A673 (cell line): ENCODE measurements around the gene TPH2. TPM values are rescaled to one million over a fixed set of nuclear protein-coding genes. Genes with fewer than 3 reads are reported as not detected.

Source experiments
- BruUV-seq: library from RNA; stranded (reverse); fragments of 400-500 nt; replicated peaks from 2 replicates; lab custom pipeline; 2021; lab: Mats Ljungman, UMichigan
- CTCF ChIA-PET: fragments of 300-600 bp; sonication (Branson Sonifier 250); formaldehyde crosslinking; loops from one replicate; lab custom pipeline; 2022; ENCODE audit warnings: antibody characterized with exemption; lab: Charles Lee
- POLR2A ChIA-PET: fragments of 300-600 bp; sonication (Branson Sonifier 250); formaldehyde crosslinking; loops from one replicate; lab custom pipeline; 2022; ENCODE audit warnings: antibody characterized with exemption; ENCODE audit not compliant: low non-redundant PET; lab: Charles Lee
- DNase-seq: peaks from one replicate; pipeline ENCODE4 v3.0.0-alpha.2; 2015; ENCODE audit warnings: low spot score
- H3K27ac ChIP-seq: fragments of 200-600 bp; sonication (generic); 2 replicates; pipeline ENCODE4 v1.5.1; 2016; ENCODE audit warnings: mixed run types, low read depth, mild to moderate bottlenecking, mixed read lengths, antibody characterized with exemption, low read length; ENCODE audit not compliant: poor library complexity, severe bottlenecking
- H3K27me3 ChIP-seq: fragments of 200-600 bp; sonication (generic); replicated peaks from 2 replicates; pipeline ENCODE4 v1.6.1; 2017; ENCODE audit warnings: mixed run types, low read depth, mild to moderate bottlenecking, mixed read lengths, antibody characterized with exemption, low read length; ENCODE audit not compliant: insufficient read depth, poor library complexity
- H3K36me3 ChIP-seq: fragments of 200-600 bp; sonication (generic); 2 replicates; pipeline ENCODE4 v1.6.1; 2016; ENCODE audit warnings: mixed run types, mild to moderate bottlenecking, mixed read lengths, antibody characterized with exemption, low read length; ENCODE audit not compliant: insufficient read depth, poor library complexity, severe bottlenecking
- H3K4me1 ChIP-seq: fragments of 200-600 bp; sonication (generic); 2 replicates; pipeline ENCODE4 v1.6.1; 2017; ENCODE audit warnings: mixed run types, mild to moderate bottlenecking, mixed read lengths, antibody characterized with exemption, low read length; ENCODE audit not compliant: insufficient read depth, poor library complexity, severe bottlenecking
- H3K4me3 ChIP-seq: fragments of 200-600 bp; sonication (generic); 2 replicates; pipeline ENCODE4 v1.5.1; 2016; ENCODE audit warnings: low read depth, mixed run types, mild to moderate bottlenecking, mixed read lengths, low read length; ENCODE audit not compliant: poor library complexity, severe bottlenecking
- H3K9me3 ChIP-seq: fragments of 200-600 bp; sonication (generic); 2 replicates; pipeline ENCODE4 v1.6.1; 2016; ENCODE audit warnings: mixed run types, low read depth, mild to moderate bottlenecking, mixed read lengths, antibody characterized with exemption, low read length; ENCODE audit not compliant: poor library complexity, severe bottlenecking
- CTCF ChIP-seq: fragments of 300-800, 200-600 bp; sonication (generic); conservative IDR thresholded peaks from 2 replicates; pipeline ENCODE4 v1.5.1; 2017; ENCODE audit warnings: low read depth, mild to moderate bottlenecking, antibody characterized with exemption, low read length, moderate library complexity, mixed read lengths
- EZH2 ChIP-seq: fragments of 200-600 bp; sonication (generic); IDR thresholded peaks from 2 replicates; pipeline ENCODE4 v1.6.1; 2017; ENCODE audit warnings: borderline replicate concordance, low read depth, mild to moderate bottlenecking, mixed read lengths, antibody characterized with exemption, low read length; ENCODE audit not compliant: poor library complexity, severe bottlenecking
- intact Hi-C: fragments of 100-400 bp; cut with micrococcal nuclease; formaldehyde crosslinking; loops from one replicate; pipeline ENCODE4 v1.10.0; 2022; ENCODE audit not compliant: unreplicated experiment
- total RNA-seq: library from RNA; stranded (reverse); gene quantifications from 2 replicates; pipeline ENCODE4 v1.2.3, GENCODE V29; 2021

TPH2 gene
- total RNA-seq, 1 experiment from 2014 or later, result 0.82 TPM

GRCh38 chr12:72037006-72037795 is 98.6 kb downstream of the TPH2 start:
- Histone ChIP-seq H3K36me3 (no peaks in the 10 kb centered on the region), H3K9me3 (peaks cover 9% of the 10 kb centered on the region), H3K27ac (no peak overlapping the region), H3K4me3 (no peak overlapping the region), H3K4me1 (peaks cover 4% of the 10 kb centered on the region), H3K27me3 (no peaks in the 10 kb centered on the region)
- ChIA-PET POLR2A (no interaction called here), CTCF (no interaction called here)
- intact Hi-C loops, result no loop called here
- DNase-seq, result no peak
- no TSS peak for BruUV-seq
- no peak for TF ChIP-seq CTCF
- no peak for TF ChIP-seq EZH2

GRCh38 chr12:72041811-72042210 is 103.2 kb downstream of the TPH2 start:
- intact Hi-C loops, result no loop called here

GRCh38 chr12:72053604-72054003 is 115.0 kb downstream of the TPH2 start:
- Histone ChIP-seq H3K27me3 (no peaks in the 10 kb centered on the region), H3K4me1 (no peaks in the 10 kb centered on the region), H3K4me3 (no peak overlapping the region), H3K36me3 (no peaks in the 10 kb centered on the region), H3K27ac (no peak overlapping the region), H3K9me3 (no peaks in the 10 kb centered on the region)
- intact Hi-C loops, result no loop called here
- TF ChIP-seq CTCF (no peak), EZH2 (no peak)
- CTCF ChIA-PET, result no interaction called here
- no TSS peak for BruUV-seq
- POLR2A ChIA-PET, result interaction anchor here (0.6 kb wide), 1 partner anchor 107 kb away, joined by 3 read pairs; no protein-coding TSS in a partner anchor
- DNase-seq, result no peak

More at GRCh38 chr12:72041811-72042210, 103.2 kb downstream of the TPH2 start:
- POLR2A ChIA-PET, result no interaction called here
- DNase-seq, result no peak
- no TSS peak for BruUV-seq
- no peak overlapping the region for H3K27ac ChIP-seq
- H3K27me3 ChIP-seq, result no peaks in the 10 kb centered on the region
- TF ChIP-seq CTCF (no peak), EZH2 (no peak)
- H3K4me1 ChIP-seq, result no peaks in the 10 kb centered on the region
- peaks cover 9% of the 10 kb centered on the region for H3K9me3 ChIP-seq
- CTCF ChIA-PET, result no interaction called here
- H3K36me3 ChIP-seq, result no peaks in the 10 kb centered on the region
- no peak overlapping the region for H3K4me3 ChIP-seq
